T-cell (primary cell): Measurements from ENCODE around the gene ZC3H7B. TPM values are rescaled to one million over a fixed set of nuclear protein-coding genes. Genes with fewer than 3 reads are reported as not detected.
A peak's percentile ranks its signal among the peaks of the same experiment; 100 is the strongest.

Source experiments
- ATAC-seq, 4 experiments: fragments of 200-7000 bp in 3 of 4; fragments of 150-1000 bp in 1 of 4; cut with Tn5 transposase; replicated peaks in 1 of 4; 1 replicate in 3 of 4; 2 replicates in 1 of 4; pipeline ENCODE4 v1.10.0; 2021; ENCODE audit warnings: moderate library complexity in 3 of 4, mild to moderate bottlenecking in 2 of 4, moderate number of reproducible peaks in 1 of 4
- CTCF ChIA-PET, 2 donors: fragments of 300-600 bp; sonication (Branson Sonifier 250); formaldehyde crosslinking; loops; one replicate each; lab custom pipeline; 2022; ENCODE audit warnings: antibody characterized with exemption in 2 of 2; lab: Charles Lee
- POLR2A ChIA-PET, 2 donors: fragments of 300-600 bp; sonication (Branson Sonifier 250); formaldehyde crosslinking; loops; one replicate each; lab custom pipeline; 2022; ENCODE audit warnings: antibody characterized with exemption in 2 of 2; lab: Charles Lee
- DNase-seq, 35 experiments: peaks; one replicate each; pipeline versions ENCODE4 v3.0.0 to v3.0.0-alpha.2; 2013 to 2023
- H3K27ac ChIP-seq: one replicate; pipeline ENCODE4 v1.5.1; 2013; ENCODE audit warnings: low read length
- H3K27me3 ChIP-seq, 2 experiments: replicated peaks in 1 of 2; 1 replicate in 1 of 2; 2 replicates in 1 of 2; pipeline versions ENCODE4 v1.6.1 to v1.7.0; 2013; ENCODE audit warnings: low read length in 1 of 2, mixed read lengths in 1 of 2; ENCODE audit not compliant: control insufficient read depth in 2 of 2, insufficient read depth in 2 of 2; ENCODE audit errors: extremely low read depth in 1 of 2
- H3K36me3 ChIP-seq, 2 donors: 1 replicate in 1 of 2; 2 replicates in 1 of 2; pipeline versions ENCODE4 v1.6.1 to v1.7.0; 2013; ENCODE audit warnings: low read length in 1 of 2; ENCODE audit not compliant: control insufficient read depth in 2 of 2, insufficient read depth in 1 of 2; ENCODE audit errors: extremely low read depth in 1 of 2
- H3K4me1 ChIP-seq, 2 experiments: 1 replicate in 1 of 2; 2 replicates in 1 of 2; pipeline versions ENCODE4 v1.6.1 to v1.7.0; 2013; ENCODE audit warnings: low read length in 2 of 2, mixed read lengths in 1 of 2; ENCODE audit not compliant: insufficient read depth in 2 of 2, control insufficient read depth in 1 of 2; ENCODE audit errors: extremely low read depth in 1 of 2
- H3K4me3 ChIP-seq, 2 donors: 1 replicate in 1 of 2; 2 replicates in 1 of 2; pipeline versions ENCODE4 v1.5.1 to v1.7.0; 2013; ENCODE audit warnings: mild to moderate bottlenecking in 2 of 2, low read length in 1 of 2, moderate library complexity in 1 of 2; ENCODE audit not compliant: control insufficient read depth in 1 of 2; ENCODE audit errors: extremely low read depth in 1 of 2
- H3K9me3 ChIP-seq: 2 replicates; pipeline ENCODE4 v1.7.0; 2013
- H3K27ac Mint-ChIP-seq, 2 donors: one replicate each; pipeline ENCODE4 v1.8.0; 2020 to 2021; ENCODE audit warnings: mild to moderate bottlenecking in 2 of 2, mixed read lengths in 2 of 2
- H3K27me3 Mint-ChIP-seq, 2 donors: one replicate each; pipeline ENCODE4 v1.8.0; 2021 to 2022; ENCODE audit warnings: mixed read lengths in 2 of 2
- H3K36me3 Mint-ChIP-seq: one replicate; pipeline ENCODE4 v1.8.0; 2021; ENCODE audit warnings: mixed read lengths
- H3K4me1 Mint-ChIP-seq, 3 donors: one replicate each; pipeline ENCODE4 v1.8.0; 2020 to 2022; ENCODE audit warnings: mixed read lengths in 3 of 3, mild to moderate bottlenecking in 1 of 3
- H3K4me3 Mint-ChIP-seq, 3 donors: one replicate each; pipeline ENCODE4 v1.8.0; 2020 to 2022; ENCODE audit warnings: mild to moderate bottlenecking in 3 of 3, mixed read lengths in 3 of 3, moderate library complexity in 3 of 3
- H3K9me3 Mint-ChIP-seq, 3 donors: one replicate each; pipeline ENCODE4 v1.8.0; 2020 to 2022; ENCODE audit warnings: mixed read lengths in 3 of 3
- WGBS: methylation state at CpG from one replicate; pipeline ENCODE4 v1.1.5; 2013; ENCODE audit warnings: missing lambda C conversion rate; ENCODE audit not compliant: insufficient coverage; 5-methylcytosine and 5-hydroxymethylcytosine counted together
- total RNA-seq, 35 experiments: library from RNA in 6 of 35; stranded (reverse) in 6 of 35; fragments of 120-200 nt in 1 of 35; gene quantifications; one replicate each; pipeline versions ENCODE4 v1.2.1 to v1.2.4 and lab custom pipeline; 2013 to 2026

The ZC3H7B gene
- total RNA-seq, 5 donors from 2014 or later (not counting 1 experiment from before 2014, with no cell fraction given), result 38.5 to 50.3 (median 47.9) TPM

DNA sequence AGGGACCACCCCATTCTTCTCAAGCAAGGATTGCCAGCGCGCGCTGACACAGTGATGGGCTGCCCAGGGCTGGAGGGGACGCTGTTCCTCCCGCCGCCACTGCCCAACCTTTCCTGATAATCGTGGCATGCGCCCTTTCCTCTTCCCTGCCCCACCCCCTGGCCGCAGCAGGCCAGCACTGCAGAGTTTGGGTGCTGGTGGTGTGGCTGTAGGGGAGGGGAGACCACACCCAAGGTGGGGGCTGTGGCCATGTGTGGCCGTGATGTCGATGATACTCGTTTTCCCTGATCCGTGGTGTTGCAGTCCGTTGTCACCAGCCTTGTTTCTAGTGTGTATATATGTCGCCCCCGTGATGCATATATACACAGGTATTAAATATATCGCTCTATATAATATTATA is 57.6 kb downstream of the ZC3H7B start:
- Mint-ChIP-seq H3K36me3 (peaks cover 16% of the 10 kb centered on the region), H3K27ac (no peak overlapping the region), H3K4me3 (no peak overlapping the region), H3K4me1 (no peaks in the 10 kb centered on the region), H3K9me3 (no peaks in the 10 kb centered on the region), H3K27me3 (no peaks in the 10 kb centered on the region)
- H3K27me3 ChIP-seq, result peaks cover 0 to 2% of the 10 kb centered on the region in 2 experiments
- 100% methylated on average over 3 of the region's 17 CpGs for WGBS
- H3K36me3 ChIP-seq, result peaks cover 10 to 42% of the 10 kb centered on the region in 2 donors
- no peaks in the 10 kb centered on the region for H3K4me1 ChIP-seq
- no peak for ATAC-seq
- no peak overlapping the region for H3K27ac ChIP-seq
- no peak overlapping the region for H3K4me3 ChIP-seq
- H3K9me3 ChIP-seq, result no peaks in the 10 kb centered on the region
- DNase-seq, result no peak
- POLR2A ChIA-PET, result no interaction called here
- CTCF ChIA-PET, result no interaction called here

DNA sequence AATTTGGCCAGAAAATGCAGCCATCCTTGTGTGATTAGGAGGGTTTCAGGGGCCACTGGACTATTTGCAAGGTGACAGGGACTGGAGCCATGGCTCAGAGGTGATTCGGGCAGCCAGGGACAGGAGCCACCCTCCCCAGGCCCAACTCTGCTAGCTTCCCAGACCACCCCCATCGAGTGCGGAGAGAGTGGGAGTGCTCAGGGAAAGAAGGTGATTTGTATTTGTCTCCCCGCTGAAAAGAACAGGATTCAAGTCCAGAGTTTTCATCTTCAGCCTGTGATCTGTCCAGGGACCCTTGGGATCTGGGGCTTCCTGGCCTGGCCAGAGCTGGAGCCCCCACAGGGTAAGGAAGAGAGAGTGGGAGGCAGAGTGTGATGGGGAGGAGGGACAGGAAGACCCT is 58.1 kb downstream of the ZC3H7B start:
- WGBS, result 100% methylated on average over 2 of the region's 4 CpGs
- Histone ChIP-seq H3K27me3 (peaks cover 0 to 2% of the 10 kb centered on the region in 2 experiments), H3K4me1 (no peaks in the 10 kb centered on the region), H3K9me3 (no peaks in the 10 kb centered on the region), H3K36me3 (peaks cover 7 to 37% of the 10 kb centered on the region in 2 donors), H3K27ac (no peak overlapping the region), H3K4me3 (no peak overlapping the region)
- H3K4me1 Mint-ChIP-seq, result no peaks in the 10 kb centered on the region
- peaks cover 11% of the 10 kb centered on the region for H3K36me3 Mint-ChIP-seq
- H3K4me3 Mint-ChIP-seq, result no peak overlapping the region
- H3K27me3 Mint-ChIP-seq, result no peaks in the 10 kb centered on the region
- H3K27ac Mint-ChIP-seq, result no peak overlapping the region
- no peak for DNase-seq
- ATAC-seq, result no peak
- H3K9me3 Mint-ChIP-seq, result no peaks in the 10 kb centered on the region
- ChIA-PET CTCF (no interaction called here), POLR2A (no interaction called here)

DNA sequence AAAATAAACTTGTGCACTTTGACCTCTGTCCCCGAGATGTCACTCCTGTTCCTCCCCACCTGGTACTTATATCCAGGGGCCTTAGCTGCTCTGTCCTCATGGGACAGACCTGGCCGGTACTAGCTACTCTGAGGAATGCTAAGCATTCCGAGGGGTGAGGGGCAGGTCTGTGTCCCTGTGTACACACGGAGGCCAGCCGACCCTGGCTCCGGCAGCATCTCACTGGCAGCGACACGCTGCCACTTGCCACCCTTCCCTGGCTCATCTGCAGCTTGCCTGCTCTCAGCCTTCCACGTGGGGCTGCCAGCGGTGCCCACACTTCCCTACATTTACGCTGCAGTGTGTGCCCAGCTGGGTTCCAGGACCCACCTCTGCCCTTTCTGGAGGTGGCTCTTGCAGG is 58.8 kb downstream of the ZC3H7B start:
- no peak overlapping the region for H3K27ac ChIP-seq
- POLR2A ChIA-PET, result no interaction called here
- DNase-seq, result no peak

DNA sequence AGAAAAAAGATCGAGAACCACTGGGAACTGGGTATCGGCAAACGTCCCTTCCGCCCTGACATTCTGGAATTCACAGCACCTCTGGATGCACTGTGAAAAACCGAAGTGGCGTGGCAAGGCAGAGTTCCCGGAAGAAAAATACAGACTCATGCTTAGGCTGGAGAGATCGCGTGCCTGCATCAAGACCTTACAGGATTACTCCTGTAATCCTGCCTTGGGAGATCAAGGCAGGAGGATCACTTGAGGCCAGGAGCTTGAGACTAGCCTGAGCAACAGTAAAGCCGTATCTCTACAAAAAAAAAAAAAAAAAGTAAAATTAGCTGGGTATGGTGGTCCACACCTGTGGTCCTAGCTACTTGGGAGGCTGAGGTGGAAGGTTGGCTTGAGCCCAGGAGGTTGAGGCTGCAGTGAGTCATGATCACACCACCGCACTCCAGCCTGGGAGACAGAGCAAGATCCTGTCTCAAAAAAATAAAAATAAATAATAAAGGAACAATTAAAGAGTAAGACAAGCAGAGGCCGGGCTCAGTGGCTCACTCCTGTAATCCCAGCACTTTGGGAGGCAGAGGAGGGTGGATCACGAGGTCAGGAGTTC is 60.5 kb downstream of the ZC3H7B start:
- CTCF ChIA-PET, result no interaction called here
- Mint-ChIP-seq H3K4me1 (peaks cover 0 to 7% (median 5%) of the 10 kb centered on the region in 3 donors), H3K27ac (no peak overlapping the region), H3K4me3 (no peak overlapping the region), H3K27me3 (no peaks in the 10 kb centered on the region), H3K36me3 (peaks cover 6% of the 10 kb centered on the region), H3K9me3 (no peaks in the 10 kb centered on the region)
- 95% methylated on average over 8 of the region's 13 CpGs for WGBS
- Histone ChIP-seq H3K4me1 (peaks cover 0 to 5% of the 10 kb centered on the region in 2 experiments), H3K27me3 (peaks cover 0 to 13% of the 10 kb centered on the region in 2 experiments), H3K36me3 (peaks cover 0 to 15% of the 10 kb centered on the region in 2 donors), H3K9me3 (no peaks in the 10 kb centered on the region), H3K27ac (no peak overlapping the region), H3K4me3 (no peak overlapping the region)
- DNase-seq (no peak), ATAC-seq (no peak)
- POLR2A ChIA-PET, result no interaction called here

More for the DNA sequence above, 58.8 kb downstream of the ZC3H7B start:
- CTCF ChIA-PET, result no interaction called here
- 97% methylated on average over 11 of the region's 11 CpGs for WGBS
- no peaks in the 10 kb centered on the region for H3K27me3 Mint-ChIP-seq
- peaks cover 6% of the 10 kb centered on the region for H3K36me3 Mint-ChIP-seq
- H3K9me3 Mint-ChIP-seq, result no peaks in the 10 kb centered on the region
- H3K4me1 ChIP-seq, result no peaks in the 10 kb centered on the region
- ATAC-seq, result peak in 1 of 4 experiments; percentile 17
- H3K4me3 Mint-ChIP-seq, result no peak overlapping the region
- H3K36me3 ChIP-seq, result peaks cover 6 to 30% of the 10 kb centered on the region in 2 donors
- no peak overlapping the region for H3K27ac Mint-ChIP-seq
- H3K4me3 ChIP-seq, result no peak overlapping the region
- H3K9me3 ChIP-seq, result no peaks in the 10 kb centered on the region
- H3K27me3 ChIP-seq, result peaks cover 0 to 4% of the 10 kb centered on the region in 2 experiments
- no peaks in the 10 kb centered on the region for H3K4me1 Mint-ChIP-seq

DNA sequence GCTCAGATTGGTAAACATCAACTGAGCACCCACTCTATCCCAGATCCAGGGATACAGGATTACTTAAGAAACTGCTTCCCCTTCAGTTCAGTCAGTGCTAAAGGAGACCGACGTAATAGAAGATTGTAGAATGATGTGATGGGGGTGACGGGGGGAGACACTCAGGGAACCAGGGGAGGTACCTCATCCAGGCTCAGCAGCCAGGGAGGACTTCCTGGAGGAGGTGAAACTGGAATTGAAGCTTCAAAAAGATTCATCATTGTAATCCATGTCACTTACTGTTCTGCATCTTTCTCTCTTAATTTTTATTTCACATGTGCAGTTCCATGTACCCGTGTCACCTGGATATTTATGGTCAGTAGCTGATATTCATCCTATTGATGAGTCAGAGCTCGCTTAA is 61.3 kb downstream of the ZC3H7B start:
- Histone ChIP-seq H3K27ac (no peak overlapping the region), H3K9me3 (no peaks in the 10 kb centered on the region), H3K4me1 (peaks cover 0 to 10% of the 10 kb centered on the region in 2 experiments), H3K27me3 (peaks cover 0 to 21% of the 10 kb centered on the region in 2 experiments), H3K4me3 (no peak overlapping the region), H3K36me3 (peaks cover 0 to 11% of the 10 kb centered on the region in 2 donors)
- Mint-ChIP-seq H3K4me1 (peaks cover 0 to 9% (median 7%) of the 10 kb centered on the region in 3 donors), H3K9me3 (no peaks in the 10 kb centered on the region), H3K36me3 (peaks cover 3% of the 10 kb centered on the region), H3K27me3 (peaks cover 0 to under 1% of the 10 kb centered on the region in 2 donors), H3K27ac (no peak overlapping the region), H3K4me3 (no peak overlapping the region)
- CTCF ChIA-PET, result no interaction called here
- WGBS, result no CpG with 5 or more reads among the region's 5 CpGs
- POLR2A ChIA-PET, result interaction anchor here in 1 of 2 donors (0.7 kb wide), 1 partner anchor 1741 kb away, joined by 3 read pairs; no protein-coding TSS in a partner anchor
- DNase-seq (no peak), ATAC-seq (no peak)

DNA sequence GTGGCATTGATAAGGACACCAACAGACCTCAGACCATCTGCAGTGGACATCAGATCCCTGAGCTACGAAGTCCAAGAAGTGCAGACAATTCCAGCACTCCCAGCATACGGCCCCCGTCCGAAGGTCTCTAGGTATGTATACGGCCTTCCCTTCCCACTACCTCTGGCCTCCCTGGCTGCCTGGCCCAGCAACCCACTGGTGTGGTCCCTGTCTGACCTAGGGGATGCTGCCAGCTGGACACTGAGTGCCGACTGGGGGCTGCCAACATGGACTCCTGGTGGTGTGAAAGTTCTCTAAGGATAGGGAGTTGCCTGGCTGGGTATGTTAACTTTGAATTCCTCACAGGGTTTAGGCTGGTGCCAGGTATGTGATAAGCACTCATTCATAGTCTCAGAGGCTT is 62.9 kb downstream of the ZC3H7B start:
- Mint-ChIP-seq H3K36me3 (no peaks in the 10 kb centered on the region), H3K27ac (no peak overlapping the region), H3K4me3 (no peak overlapping the region), H3K9me3 (no peaks in the 10 kb centered on the region), H3K4me1 (peaks cover 0 to 9% (median 8%) of the 10 kb centered on the region in 3 donors), H3K27me3 (peaks cover 0 to 3% of the 10 kb centered on the region in 2 donors)
- H3K4me1 ChIP-seq, result peaks cover 0 to 10% of the 10 kb centered on the region in 2 experiments
- ChIA-PET POLR2A (interaction anchor here in 1 of 2 donors (0.6 kb wide), 1 partner anchor 14 kb away, joined by 3 read pairs; no protein-coding TSS in a partner anchor), CTCF (interaction anchor here in 1 of 2 donors (0.7 kb wide), 1 partner anchor 84 kb away, joined by 6 read pairs; no protein-coding TSS in a partner anchor)
- no peaks in the 10 kb centered on the region for H3K9me3 ChIP-seq
- H3K4me3 ChIP-seq, result no peak overlapping the region
- DNase-seq, result no peak
- no peaks in the 10 kb centered on the region for H3K36me3 ChIP-seq
- peaks cover 0 to 26% of the 10 kb centered on the region in 2 experiments for H3K27me3 ChIP-seq
- no peak for ATAC-seq
- WGBS, result 81% methylated on average over 4 of the region's 6 CpGs
- H3K27ac ChIP-seq, result no peak overlapping the region
